HG02852 (cell line): ENCODE data around the gene PLIN5.

Source experiments
- ATAC-seq: cut with Tn5 transposase; IDR thresholded peaks from one replicate; pipeline ENCODE4 v1.9.1; 2021; ENCODE audit warnings: mild to moderate bottlenecking, moderate library complexity; ENCODE audit not compliant: unreplicated experiment

The PLIN5 gene

GRCh38 chr19:4506449-4507149, 28.4 kb downstream of the PLIN5 start:
- ATAC-seq = no peak

GRCh38 chr19:4505570-4506448, 29.2 kb downstream of the PLIN5 start:
- no peak for ATAC-seq

GRCh38 chr19:4504891-4505569, 30.0 kb downstream of the PLIN5 start:
- no peak for ATAC-seq

- ATAC-seq = no peak
Measured at GRCh38 chr19:4504297-4504701, 30.7 kb downstream of the PLIN5 start.

- ATAC-seq = no peak
Measured at GRCh38 chr19:4503825-4504170, 31.2 kb downstream of the PLIN5 start.

- ATAC-seq = no peak
Measured at GRCh38 chr19:4503132-4503824, 31.7 kb downstream of the PLIN5 start.

GRCh38 chr19:4502282-4503131, 32.5 kb downstream of the PLIN5 start:
- no peak for ATAC-seq

GRCh38 chr19:4501691-4502090, 33.3 kb downstream of the PLIN5 start:
- ATAC-seq = no peak

GRCh38 chr19:4500841-4501591, 34.0 kb downstream of the PLIN5 start:
- no peak for ATAC-seq

- ATAC-seq = no peak
Measured at GRCh38 chr19:4499855-4500254, 35.2 kb downstream of the PLIN5 start.

GRCh38 chr19:4499318-4499717, 35.7 kb downstream of the PLIN5 start:
- no peak for ATAC-seq

- ATAC-seq = no peak
Measured at GRCh38 chr19:4498694-4499093, 36.3 kb downstream of the PLIN5 start.

- no peak for ATAC-seq
Measured at GRCh38 chr19:4497770-4498389, 37.1 kb downstream of the PLIN5 start.

GRCh38 chr19:4496304-4496703, 38.7 kb downstream of the PLIN5 start:
- ATAC-seq = no peak

GRCh38 chr19:4495471-4495870, 39.6 kb downstream of the PLIN5 start:
- no peak for ATAC-seq

- no peak for ATAC-seq
Measured at GRCh38 chr19:4494691-4495064, 40.3 kb downstream of the PLIN5 start.

- no peak for ATAC-seq
Measured at GRCh38 chr19:4493929-4494690, 40.9 kb downstream of the PLIN5 start.
